ENCODE results near the gene GRIP2. TPM values are rescaled to one million over a fixed set of nuclear protein-coding genes. Genes with fewer than 3 reads are reported as not detected.

GRIP2 gene
- total RNA-seq, 2 donors from 2014 or later = 3.7 to 3.9 TPM

- intact Hi-C loops (cut with DNase I) = loop anchor here in 1 of 2 donors (5.0 kb wide), 1 partner anchor 37 kb away; no protein-coding TSS in a partner anchor
- DNase-seq (ENCODE audit: low spot score) = no peak
Observed at GRCh38 chr3:14544282-14545250, 4.4 kb upstream of the GRIP2 start.

GRCh38 chr3:14543446-14543845, 3.3 kb upstream of the GRIP2 start:
- DNase-seq (ENCODE audit: low spot score) = no peak
- intact Hi-C loops (cut with DNase I) = no loop called here

- intact Hi-C loops (cut with DNase I) = no loop called here
- DNase-seq (ENCODE audit: low spot score) = no peak
Observed at GRCh38 chr3:14542656-14543055, 2.5 kb upstream of the GRIP2 start.

GRCh38 chr3:14541646-14542045, 1.5 kb upstream of the GRIP2 start:
- intact Hi-C loops (cut with DNase I) = no loop called here

GRCh38 chr3:14540821-14541385, 761 bp upstream of the GRIP2 start:
- intact Hi-C loops (cut with DNase I) = no loop called here
- no peak for DNase-seq (ENCODE audit: low spot score)

More at GRCh38 chr3:14541646-14542045, 1.5 kb upstream of the GRIP2 start:
- no peak for DNase-seq (ENCODE audit: low spot score)

GRCh38 chr3:14539384-14539741, 779 bp downstream of the GRIP2 start:
- DNase-seq (ENCODE audit: low spot score) = no peak
- intact Hi-C loops (cut with DNase I) = no loop called here

GRCh38 chr3:14538451-14539088, 1.6 kb downstream of the GRIP2 start:
- DNase-seq (ENCODE audit: low spot score) = peak; percentile 53
- intact Hi-C loops (cut with DNase I) = no loop called here

- intact Hi-C loops (cut with DNase I) = no loop called here
- peak; percentile 25 for DNase-seq (ENCODE audit: low spot score)
Observed at GRCh38 chr3:14537590-14538450, 2.3 kb downstream of the GRIP2 start.

- DNase-seq (ENCODE audit: low spot score) = no peak
- intact Hi-C loops (cut with DNase I) = no loop called here
Observed at GRCh38 chr3:14536837-14537589, 3.1 kb downstream of the GRIP2 start.

- peak; percentile 51 for DNase-seq (ENCODE audit: low spot score)
- intact Hi-C loops (cut with DNase I) = no loop called here
Observed at GRCh38 chr3:14536055-14536815, 3.9 kb downstream of the GRIP2 start.

GRCh38 chr3:14535616-14536015, 4.5 kb downstream of the GRIP2 start:
- intact Hi-C loops (cut with DNase I) = no loop called here
- DNase-seq (ENCODE audit: low spot score) = peak; percentile 42

GRCh38 chr3:14534516-14535191, 5.5 kb downstream of the GRIP2 start:
- no peak for DNase-seq (ENCODE audit: low spot score)
- intact Hi-C loops (cut with DNase I) = no loop called here

- intact Hi-C loops (cut with DNase I) = no loop called here
- no peak for DNase-seq (ENCODE audit: low spot score)
Observed at GRCh38 chr3:14533457-14533958, 6.6 kb downstream of the GRIP2 start.

- intact Hi-C loops (cut with DNase I) = no loop called here
- DNase-seq (ENCODE audit: low spot score) = no peak
Observed at GRCh38 chr3:14532691-14533456, 7.3 kb downstream of the GRIP2 start.

- intact Hi-C loops (cut with DNase I) = no loop called here
- no peak for DNase-seq (ENCODE audit: low spot score)
Observed at GRCh38 chr3:14531856-14532395, 8.2 kb downstream of the GRIP2 start.

GRCh38 chr3:14528081-14528480, 12.1 kb downstream of the GRIP2 start:
- no peak for DNase-seq (ENCODE audit: low spot score)
- intact Hi-C loops (cut with DNase I) = no loop called here

Measured in posterior vena cava (tissue), 2 donors.